Endothelial cell of umbilical vein (primary cell): Measurements from ENCODE around the gene CGRRF1.

Experiments used
- POLR2A ChIP-seq: IDR thresholded peaks from 2 replicates; pipeline ENCODE4 v1.6.1; 2012; ENCODE audit warnings: low read depth, mild to moderate bottlenecking, control low read depth, low read length
- POLR2AphosphoS5 ChIP-seq: IDR thresholded peaks from 2 replicates; pipeline ENCODE4 v1.6.1; 2012; ENCODE audit warnings: low read depth, mild to moderate bottlenecking, control low read depth, low read length, moderate library complexity; ENCODE audit not compliant: insufficient read depth
- TF ChIP-seq, protein P1 (sequence below), 2 donors: IDR thresholded peaks; 1 replicate in 1 of 2; 2 replicates in 1 of 2; pipeline ENCODE4 v1.5.1; 2011; ENCODE audit warnings: low read length in 2 of 2, mild to moderate bottlenecking in 2 of 2, moderate library complexity in 2 of 2, control low read depth in 1 of 2, inconsistent platforms in 1 of 2, low read depth in 1 of 2; ENCODE audit not compliant: insufficient read depth in 1 of 2; ENCODE audit errors: extremely low read depth in 1 of 2

DNA sequence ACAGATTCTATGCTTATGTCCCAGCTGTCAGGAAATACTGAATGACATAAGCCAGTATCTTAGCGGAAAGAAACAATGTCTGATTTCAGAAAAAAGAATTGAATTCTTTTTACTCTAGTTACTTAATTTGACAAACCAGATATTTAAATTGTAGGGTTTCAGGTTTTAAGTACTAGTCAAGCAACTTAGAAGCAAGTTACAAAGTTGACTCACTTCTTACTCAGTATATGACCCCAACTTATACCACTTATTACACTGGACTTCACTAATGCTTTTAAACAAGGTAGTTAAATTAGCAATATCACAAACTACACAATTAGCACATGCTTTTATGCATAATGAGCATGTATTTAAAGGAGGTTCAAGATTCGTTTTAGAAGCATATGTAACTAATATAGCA lies 28.0 kb upstream of the CGRRF1 start:
- TF ChIP-seq, protein P1, sequence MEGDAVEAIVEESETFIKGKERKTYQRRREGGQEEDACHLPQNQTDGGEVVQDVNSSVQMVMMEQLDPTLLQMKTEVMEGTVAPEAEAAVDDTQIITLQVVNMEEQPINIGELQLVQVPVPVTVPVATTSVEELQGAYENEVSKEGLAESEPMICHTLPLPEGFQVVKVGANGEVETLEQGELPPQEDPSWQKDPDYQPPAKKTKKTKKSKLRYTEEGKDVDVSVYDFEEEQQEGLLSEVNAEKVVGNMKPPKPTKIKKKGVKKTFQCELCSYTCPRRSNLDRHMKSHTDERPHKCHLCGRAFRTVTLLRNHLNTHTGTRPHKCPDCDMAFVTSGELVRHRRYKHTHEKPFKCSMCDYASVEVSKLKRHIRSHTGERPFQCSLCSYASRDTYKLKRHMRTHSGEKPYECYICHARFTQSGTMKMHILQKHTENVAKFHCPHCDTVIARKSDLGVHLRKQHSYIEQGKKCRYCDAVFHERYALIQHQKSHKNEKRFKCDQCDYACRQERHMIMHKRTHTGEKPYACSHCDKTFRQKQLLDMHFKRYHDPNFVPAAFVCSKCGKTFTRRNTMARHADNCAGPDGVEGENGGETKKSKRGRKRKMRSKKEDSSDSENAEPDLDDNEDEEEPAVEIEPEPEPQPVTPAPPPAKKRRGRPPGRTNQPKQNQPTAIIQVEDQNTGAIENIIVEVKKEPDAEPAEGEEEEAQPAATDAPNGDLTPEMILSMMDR (IDR thresholded peaks at IDR 0.05; ENCODE audit: extremely low read depth in 1 of 2, insufficient read depth in 1 of 2, low read depth in 1 of 2, low read length in 2 of 2), result no peak
- TF ChIP-seq POLR2A (no peak), POLR2AphosphoS5 (no peak)
